Astrocyte (in vitro differentiated cells and primary cell): ENCODE measurements around the gene CYP4F3. TPM values are rescaled to one million over a fixed set of nuclear protein-coding genes. Genes with fewer than 3 reads are reported as not detected.

Experiments
- DNase-seq: peaks from one replicate; pipeline ENCODE4 v3.0.0-alpha.2; 2010; ENCODE audit warnings: low read depth
- FAIRE-seq: peaks from 2 replicates; lab custom pipeline; 2011; peaks lifted over from hg19 to GRCh38; lab: Jason Lieb, UNC
- H2AFZ ChIP-seq: 2 replicates; pipeline ENCODE4 v1.6.0; 2012; ENCODE audit warnings: low read depth, low read length, inconsistent platforms
- H3K27ac ChIP-seq: 2 replicates; pipeline ENCODE4 v1.5.1; 2011; ENCODE audit warnings: low read depth, low read length, inconsistent platforms
- H3K27me3 ChIP-seq: 2 replicates; pipeline ENCODE4 v1.6.0; 2011; ENCODE audit warnings: low read length, inconsistent platforms; ENCODE audit not compliant: insufficient read depth
- H3K36me3 ChIP-seq: 2 replicates; pipeline ENCODE4 v1.5.1; 2011; ENCODE audit warnings: low read length, inconsistent platforms; ENCODE audit not compliant: insufficient read depth
- H3K4me1 ChIP-seq: 2 replicates; pipeline ENCODE4 v1.5.1; 2011; ENCODE audit warnings: low read length, inconsistent platforms; ENCODE audit not compliant: insufficient read depth
- H3K4me2 ChIP-seq: 2 replicates; pipeline ENCODE4 v1.6.0; 2012; ENCODE audit warnings: low read length, inconsistent platforms
- H3K4me3 ChIP-seq: 2 replicates; pipeline ENCODE4 v1.5.1; 2011; ENCODE audit warnings: low read depth, mild to moderate bottlenecking, low read length, inconsistent platforms; ENCODE audit not compliant: insufficient read depth
- H3K79me2 ChIP-seq: 2 replicates; pipeline ENCODE4 v1.6.0; 2012; ENCODE audit warnings: mild to moderate bottlenecking, low read length, inconsistent platforms; ENCODE audit not compliant: insufficient read depth
- H3K9ac ChIP-seq: 2 replicates; pipeline ENCODE4 v1.6.0; 2012; ENCODE audit warnings: mild to moderate bottlenecking, low read length, inconsistent platforms
- H3K9me3 ChIP-seq: 2 replicates; pipeline ENCODE4 v1.5.1; 2012; ENCODE audit warnings: low read depth, mild to moderate bottlenecking, low read length, inconsistent platforms; ENCODE audit not compliant: insufficient read depth
- H4K20me1 ChIP-seq: 2 replicates; pipeline ENCODE4 v1.6.0; 2012; ENCODE audit warnings: low read length, inconsistent platforms; ENCODE audit not compliant: insufficient read depth
- H3K27ac Mint-ChIP-seq: one replicate; pipeline ENCODE4 v1.8.0; 2021; ENCODE audit warnings: mild to moderate bottlenecking, mixed read lengths; ENCODE audit not compliant: unreplicated experiment
- H3K27me3 Mint-ChIP-seq: one replicate; pipeline ENCODE4 v1.8.0; 2021; ENCODE audit warnings: low read depth, mixed read lengths; ENCODE audit not compliant: unreplicated experiment
- H3K36me3 Mint-ChIP-seq: one replicate; pipeline ENCODE4 v1.8.0; 2021; ENCODE audit warnings: low read depth, mixed read lengths; ENCODE audit not compliant: unreplicated experiment
- H3K4me1 Mint-ChIP-seq: one replicate; pipeline ENCODE4 v1.8.0; 2021; ENCODE audit warnings: low read depth, mixed read lengths; ENCODE audit not compliant: unreplicated experiment
- H3K4me3 Mint-ChIP-seq: one replicate; pipeline ENCODE4 v1.8.0; 2021; ENCODE audit warnings: mild to moderate bottlenecking, moderate library complexity, mixed read lengths; ENCODE audit not compliant: unreplicated experiment
- H3K9me3 Mint-ChIP-seq: one replicate; pipeline ENCODE4 v1.8.0; 2021; ENCODE audit warnings: mild to moderate bottlenecking, mixed read lengths; ENCODE audit not compliant: unreplicated experiment
- CTCF ChIP-seq: IDR thresholded peaks from 2 replicates; pipeline ENCODE4 v1.5.1; 2011; ENCODE audit warnings: low read depth, mild to moderate bottlenecking, inconsistent platforms, low read length, moderate library complexity; ENCODE audit not compliant: insufficient read depth
- EZH2 ChIP-seq: IDR thresholded peaks from 2 replicates; pipeline ENCODE4 v1.6.1; 2012; ENCODE audit warnings: mild to moderate bottlenecking, low read length, inconsistent platforms; ENCODE audit not compliant: insufficient read depth
- total RNA-seq: library from RNA; stranded (reverse); gene quantifications from 2 replicates; pipeline ENCODE4 v1.2.1, GENCODE V29; 2021

Gene CYP4F3
- total RNA-seq, 1 donor from 2014 or later = not detected

- Histone ChIP-seq H3K4me3 (no peak overlapping the region), H3K27me3 (no peaks in the 10 kb centered on the region), H3K9ac (no peak overlapping the region), H3K79me2 (no peaks in the 10 kb centered on the region), H3K27ac (no peak overlapping the region), H4K20me1 (no peaks in the 10 kb centered on the region), H3K9me3 (peaks cover 7% of the 10 kb centered on the region), H3K4me1 (no peaks in the 10 kb centered on the region), H2AFZ (no peak overlapping the region), H3K36me3 (no peaks in the 10 kb centered on the region), H3K4me2 (no peak overlapping the region)
- FAIRE-seq (no peak), DNase-seq (no peak)
- Mint-ChIP-seq H3K27me3 (no peaks in the 10 kb centered on the region), H3K4me3 (no peak overlapping the region), H3K9me3 (peaks cover 9% of the 10 kb centered on the region), H3K4me1 (no peaks in the 10 kb centered on the region), H3K36me3 (no peaks in the 10 kb centered on the region), H3K27ac (no peak overlapping the region)
- TF ChIP-seq CTCF (no peak), EZH2 (no peak)
Measured at GRCh38 chr19:15666186-15666585, 25.5 kb downstream of the CYP4F3 start.

GRCh38 chr19:15666883-15667282, 26.2 kb downstream of the CYP4F3 start:
- DNase-seq (no peak), FAIRE-seq (no peak)
- Histone ChIP-seq H2AFZ (no peak overlapping the region), H3K4me1 (no peaks in the 10 kb centered on the region), H3K4me2 (no peak overlapping the region), H3K9me3 (peaks cover 10% of the 10 kb centered on the region), H3K27ac (no peak overlapping the region), H3K4me3 (no peak overlapping the region), H3K27me3 (no peaks in the 10 kb centered on the region), H4K20me1 (no peaks in the 10 kb centered on the region), H3K36me3 (no peaks in the 10 kb centered on the region), H3K79me2 (no peaks in the 10 kb centered on the region), H3K9ac (no peak overlapping the region)
- TF ChIP-seq EZH2 (no peak), CTCF (no peak)
- Mint-ChIP-seq H3K4me1 (no peaks in the 10 kb centered on the region), H3K9me3 (peaks cover 12% of the 10 kb centered on the region), H3K27me3 (no peaks in the 10 kb centered on the region), H3K36me3 (no peaks in the 10 kb centered on the region), H3K4me3 (no peak overlapping the region), H3K27ac (no peak overlapping the region)

GRCh38 chr19:15669440-15669839, 28.7 kb downstream of the CYP4F3 start:
- H3K27me3 ChIP-seq = no peaks in the 10 kb centered on the region
- H3K4me3 Mint-ChIP-seq = no peak overlapping the region
- no peaks in the 10 kb centered on the region for H3K36me3 Mint-ChIP-seq
- peaks cover 5% of the 10 kb centered on the region for H3K9me3 ChIP-seq
- no peak overlapping the region for H2AFZ ChIP-seq
- no peaks in the 10 kb centered on the region for H3K27me3 Mint-ChIP-seq
- H3K4me2 ChIP-seq = no peak overlapping the region
- no peak overlapping the region for H3K9ac ChIP-seq
- no peaks in the 10 kb centered on the region for H3K79me2 ChIP-seq
- H4K20me1 ChIP-seq = no peaks in the 10 kb centered on the region
- H3K4me1 ChIP-seq = no peaks in the 10 kb centered on the region
- no peak overlapping the region for H3K27ac Mint-ChIP-seq
- DNase-seq = no peak
- no peaks in the 10 kb centered on the region for H3K36me3 ChIP-seq
- H3K27ac ChIP-seq = no peak overlapping the region
- FAIRE-seq = no peak
- TF ChIP-seq CTCF (no peak), EZH2 (no peak)
- H3K9me3 Mint-ChIP-seq = peaks cover 11% of the 10 kb centered on the region
- H3K4me1 Mint-ChIP-seq = no peaks in the 10 kb centered on the region
- H3K4me3 ChIP-seq = no peak overlapping the region
